ENCODE measurements around the gene C2orf78.

GRCh38 chr2:73822276-73822675 lies 38.3 kb downstream of the C2orf78 start:
- TF ChIP-seq CTCF (IDR thresholded peaks at IDR 0.05) (no peak), POLR2AphosphoS5 (IDR thresholded peaks at IDR 0.05; ENCODE audit: insufficient read depth in 1 of 2, low read depth in 1 of 2) (no peak)

All from vagina (tissue), 2 donors.